ENCODE measurements around the gene HSD11B1.

- no peak for TF ChIP-seq EZH2 (IDR thresholded peaks at IDR 0.05; ENCODE audit: low read length, missing control alignments)
- TF ChIP-seq CTCF (conservative IDR thresholded peaks at IDR 0.05 in 1 of 2, IDR thresholded peaks at IDR 0.05 in 1 of 2; ENCODE audit: low read depth in 1 of 2, low read length in 2 of 2) = no peak
These were observed 64.7 kb downstream of the HSD11B1 start for GRCh38 chr1:209769171-209769904.
